Esophagus squamous epithelium (tissue), 4 donors: ENCODE results near the gene TXNDC2.

Source experiments
- CTCF ChIP-seq, 6 experiments: fragments of 450-650 bp in 4 of 6; fragments of 200-600 bp in 2 of 6; sonication (generic) in 2 of 6; IDR thresholded peaks; one replicate each; pipeline ENCODE4 v1.5.1; 2016 to 2019; ENCODE audit warnings: antibody characterized with exemption in 6 of 6, mild to moderate bottlenecking in 4 of 6, moderate library complexity in 4 of 6
- POLR2A ChIP-seq, 4 donors: fragments of 450-650 bp; IDR thresholded peaks; one replicate each; pipeline ENCODE4 v1.6.1; 2017; ENCODE audit warnings: antibody characterized with exemption in 4 of 4, mild to moderate bottlenecking in 4 of 4, moderate library complexity in 3 of 4

DNA sequence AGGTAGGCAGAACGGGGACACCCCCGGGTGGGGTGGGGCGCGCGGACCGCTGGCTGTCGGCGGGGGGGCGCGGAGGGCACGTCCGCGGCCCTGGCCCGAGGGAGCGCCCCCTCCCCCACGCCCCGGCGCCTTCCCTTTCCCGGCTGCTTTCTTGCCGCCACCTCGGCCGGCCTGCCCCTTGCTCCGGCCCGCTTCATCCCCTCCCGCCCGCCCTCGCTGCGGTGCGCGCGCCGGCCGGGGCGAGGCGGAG is 28.5 kb downstream of the TXNDC2 start:
- TF ChIP-seq CTCF (IDR thresholded peaks at IDR 0.05): no peak
- no peak for TF ChIP-seq POLR2A (IDR thresholded peaks at IDR 0.05)
